A549 treated with CpdA at 1 μM for 4 hours (cell line): Measurements from ENCODE around the gene CDKN2AIPNL. TPM values are rescaled to one million over a fixed set of nuclear protein-coding genes. Genes with fewer than 3 reads are reported as not detected.

ENCODE experiments used
- total RNA-seq: library from RNA; stranded (reverse); fragments of 200-300 nt; extraction: Qiagen RNA extraction; gene quantifications from 5 replicates; pipeline ENCODE4 v1.2.3, GENCODE V29; 2022; ENCODE audit warnings: low read depth

Gene CDKN2AIPNL
- total RNA-seq: 37.1 to 44.7 TPM (median 42.1 TPM) in 5 replicates

GRCh38 chr5:134411546-134412266 is at the start of gene CDKN2AIPNL:
TSS of gene CDKN2AIPNL (minus strand) at chr5:134411881. CDS start at chr5:134411854, 27 bp downstream.

GRCh38 chr5:134370871-134371833 is 40.5 kb downstream of the CDKN2AIPNL start, which contains the start of gene UBE2B:
TSS of gene UBE2B (plus strand) at chr5:134371569. CDS start at chr5:134371596, 27 bp downstream.

Other genes with a start within 250 kb of the CDKN2AIPNL start
- gene SKP1, start 234.9 kb downstream of the CDKN2AIPNL start, total RNA-seq: 621 to 779 TPM (median 638 TPM) in 5 replicates
- 235 to 294 TPM (median 274 TPM) in 5 replicates for gene PPP2CA, start 185.8 kb downstream of the CDKN2AIPNL start, total RNA-seq
- 0.66 to 2.3 TPM (median 1.4 TPM) in 5 replicates for gene CDKL3, start 44.7 kb downstream of the CDKN2AIPNL start, total RNA-seq
- gene UBE2B, start 40.3 kb downstream of the CDKN2AIPNL start, total RNA-seq: 53.4 to 85.7 TPM (median 71.5 TPM) in 5 replicates
- gene JADE2, start 113.8 kb upstream of the CDKN2AIPNL start, total RNA-seq: 24.1 to 30.8 TPM (median 28.4 TPM) in 5 replicates
- gene SAR1B, start 220.9 kb upstream of the CDKN2AIPNL start, total RNA-seq: 49.1 to 67.3 TPM (median 53.6 TPM) in 5 replicates
- gene SEC24A, start 236.9 kb upstream of the CDKN2AIPNL start, total RNA-seq: 13.5 to 15.7 TPM (median 14.7 TPM) in 5 replicates